Stimulated activated effector memory CD8-positive, alpha-beta T cell treated with anti-CD3 and anti-CD28 coated beads, Interleukin-12 subunit alpha, Interleukin-12 subunit beta, amount 100 ng/mL, for 72 hours (primary cell): ENCODE data around the gene B3GNT8.
"Not testable (repeated sequence)": the region's sequence is repeated elsewhere in the genome, so short reads cannot be mapped to it uniquely, and the experiment has no call there.

Experiments
- ATAC-seq: fragments of 150-1000 bp; cut with Tn5 transposase; 2 replicates; pipeline ENCODE4 v1.10.0; 2021
- DNase-seq, 2 donors: peaks; one replicate each; pipeline ENCODE4 v3.0.0; 2021 to 2022; ENCODE audit warnings: low spot score in 2 of 2
- H3K27ac Mint-ChIP-seq: one replicate; pipeline ENCODE4 v1.8.0; 2022; ENCODE audit warnings: mild to moderate bottlenecking, mixed read lengths
- H3K36me3 Mint-ChIP-seq: one replicate; pipeline ENCODE4 v1.8.0; 2022; ENCODE audit warnings: mild to moderate bottlenecking, mixed read lengths
- H3K4me1 Mint-ChIP-seq: one replicate; pipeline ENCODE4 v1.8.0; 2022; ENCODE audit warnings: mixed read lengths
- H3K4me3 Mint-ChIP-seq: one replicate; pipeline ENCODE4 v1.8.0; 2022; ENCODE audit warnings: mild to moderate bottlenecking, mixed read lengths
- H3K9me3 Mint-ChIP-seq: one replicate; pipeline ENCODE4 v1.8.0; 2022; ENCODE audit warnings: mixed read lengths

B3GNT8 gene

DNA sequence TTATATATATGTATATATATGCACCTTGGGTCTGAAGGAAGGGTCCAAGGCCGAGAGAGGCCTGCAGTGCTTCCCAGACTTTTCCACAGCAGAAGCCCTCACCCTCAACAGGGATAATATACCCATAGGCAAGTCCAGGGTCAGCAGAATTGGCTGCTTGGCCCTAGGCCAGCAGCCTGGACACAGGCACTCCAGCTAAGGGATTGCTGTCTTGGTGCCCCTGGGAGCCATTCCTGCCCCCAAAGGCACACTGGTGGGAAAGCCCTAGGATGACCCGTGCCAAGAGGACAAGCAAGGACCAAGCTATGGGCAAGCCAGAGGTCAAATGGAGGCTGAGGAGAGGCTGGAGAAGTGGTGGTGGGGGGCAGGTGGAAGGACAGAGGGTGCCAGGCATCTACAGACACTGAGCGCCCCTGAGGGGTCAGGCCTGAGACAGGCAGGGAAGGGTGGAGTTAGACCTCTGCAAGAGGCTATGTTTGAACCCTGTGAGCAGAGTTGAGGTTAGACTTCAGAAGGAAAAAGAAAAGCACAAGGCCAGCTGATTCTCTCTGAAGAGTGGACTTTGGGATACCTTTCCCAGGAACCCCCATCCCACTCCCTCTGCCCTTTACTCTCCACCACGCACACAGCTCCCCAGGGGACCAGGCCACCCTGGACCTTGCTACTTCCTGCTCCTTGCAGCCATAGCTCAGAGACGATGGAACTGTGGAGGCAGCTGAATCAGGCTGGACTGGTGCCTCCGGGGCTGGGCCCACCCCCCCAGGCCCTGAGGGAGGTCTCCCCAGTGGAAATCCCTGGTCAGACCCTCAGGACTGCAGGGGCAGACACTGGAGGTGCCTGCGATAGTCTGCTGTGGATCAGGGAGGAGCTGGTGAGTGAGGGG lies 15.5 kb upstream of the B3GNT8 start, which contains the start of gene ERICH4:
Gene ERICH4 (plus strand): TSS at position 684 of the 883 bp plus-strand sequence. CDS start 14 bp downstream, at position 698.
- no peaks in the 10 kb centered on the region for H3K9me3 Mint-ChIP-seq
- H3K4me1 Mint-ChIP-seq: peaks cover 3% of the 10 kb centered on the region
- no peak within 1 kb of the TSS for H3K4me3 Mint-ChIP-seq
- H3K36me3 Mint-ChIP-seq: peaks cover 3% of the 10 kb centered on the region
- DNase-seq: no peak
- peak within 1 kb of the TSS; percentile 23 for H3K27ac Mint-ChIP-seq
- no peak for ATAC-seq

- Mint-ChIP-seq H3K4me3 (no peak overlapping the region), H3K36me3 (peaks cover 16% of the 10 kb centered on the region), H3K27ac (no peak overlapping the region), H3K9me3 (no peaks in the 10 kb centered on the region), H3K4me1 (peaks cover 6% of the 10 kb centered on the region)
- no peak for ATAC-seq
- no peak for DNase-seq
Measured at GRCh38 chr19:41441321-41441945, 14.3 kb upstream of the B3GNT8 start.

- peak; percentile 76 to 95 for DNase-seq
- ATAC-seq: peak; percentile 96
- peaks cover 6% of the 10 kb centered on the region for H3K4me1 Mint-ChIP-seq
- H3K27ac Mint-ChIP-seq: no peak within 1 kb of the TSS
- H3K9me3 Mint-ChIP-seq: no peaks in the 10 kb centered on the region
- no peak within 1 kb of the TSS for H3K4me3 Mint-ChIP-seq
- peaks cover 20% of the 10 kb centered on the region for H3K36me3 Mint-ChIP-seq
Measured at GRCh38 chr19:41439441-41440222, 12.5 kb upstream of the B3GNT8 start, which contains the start of gene DMAC2. Gene DMAC2 (minus strand): TSS chr19:41439912. CDS start chr19:41439899, 13 bp downstream.

GRCh38 chr19:41437944-41438574 lies 10.9 kb upstream of the B3GNT8 start:
- peaks cover 6% of the 10 kb centered on the region for H3K4me1 Mint-ChIP-seq
- H3K36me3 Mint-ChIP-seq: peaks cover 36% of the 10 kb centered on the region
- no peak overlapping the region for H3K27ac Mint-ChIP-seq
- ATAC-seq (no peak), DNase-seq (no peak)
- no peaks in the 10 kb centered on the region for H3K9me3 Mint-ChIP-seq
- no peak overlapping the region for H3K4me3 Mint-ChIP-seq

DNA sequence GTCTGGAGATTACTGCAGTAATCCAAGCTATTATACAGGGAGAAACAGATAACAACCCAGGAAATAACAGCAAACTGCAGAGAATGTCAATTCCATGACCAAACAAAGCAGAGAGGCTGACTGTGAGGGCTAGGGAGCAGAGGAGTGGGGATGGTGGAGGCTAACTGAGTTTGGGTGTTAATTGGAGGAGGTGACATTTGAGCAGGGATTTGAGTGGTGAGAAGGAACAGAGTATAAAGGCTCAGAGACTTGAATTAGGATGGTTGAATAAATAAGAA lies 9.4 kb upstream of the B3GNT8 start:
- no peak overlapping the region for H3K4me3 Mint-ChIP-seq
- no peak overlapping the region for H3K27ac Mint-ChIP-seq
- DNase-seq (no peak), ATAC-seq (no peak)
- H3K36me3 Mint-ChIP-seq: peaks cover 51% of the 10 kb centered on the region
- no peaks in the 10 kb centered on the region for H3K9me3 Mint-ChIP-seq
- H3K4me1 Mint-ChIP-seq: peaks cover 14% of the 10 kb centered on the region

DNA sequence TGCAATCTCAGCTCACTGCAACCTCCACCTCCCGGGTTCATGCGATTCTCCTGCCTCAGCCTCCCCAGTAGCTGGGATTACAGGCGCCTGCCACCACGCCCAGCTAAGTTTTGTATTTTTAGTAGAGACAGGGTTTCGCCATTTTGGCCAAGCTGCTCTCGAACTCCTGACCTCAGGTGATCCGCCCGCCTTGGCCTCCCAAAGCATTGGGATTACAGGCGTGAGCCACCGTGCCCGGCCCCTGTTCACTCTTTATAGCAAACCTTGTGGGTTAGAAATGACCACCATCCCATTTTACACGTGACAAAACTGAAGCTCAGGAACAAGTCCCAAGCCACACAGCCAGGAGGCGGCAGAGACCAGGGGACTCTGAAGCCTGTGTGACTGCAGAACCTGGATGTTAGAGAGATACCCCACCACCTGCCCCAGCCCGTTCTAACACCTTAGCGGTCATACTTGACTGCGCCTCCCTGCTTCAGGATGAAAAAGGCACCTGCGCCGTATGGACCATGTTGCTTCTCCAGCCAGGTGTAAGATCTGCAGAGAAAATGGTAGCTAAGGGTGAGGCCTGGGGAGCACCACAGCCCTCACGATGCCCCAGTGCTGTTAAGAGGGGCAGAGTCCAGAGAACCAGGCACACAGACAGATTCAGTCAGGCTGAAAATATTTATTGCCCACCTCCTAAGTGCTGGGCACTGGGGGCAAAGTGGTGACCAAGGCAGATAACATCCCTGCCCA lies 8.9 kb upstream of the B3GNT8 start:
- no peak overlapping the region for H3K27ac Mint-ChIP-seq
- no peak overlapping the region for H3K4me3 Mint-ChIP-seq
- H3K4me1 Mint-ChIP-seq: peaks cover 19% of the 10 kb centered on the region
- no peak for DNase-seq
- peaks cover 56% of the 10 kb centered on the region for H3K36me3 Mint-ChIP-seq
- H3K9me3 Mint-ChIP-seq: no peaks in the 10 kb centered on the region
- ATAC-seq: no peak

- DNase-seq, H3K27ac Mint-ChIP-seq, H3K4me3 Mint-ChIP-seq, ATAC-seq, H3K9me3 Mint-ChIP-seq: not testable (repeated sequence)
- peaks cover 58% of the 10 kb centered on the region for H3K36me3 Mint-ChIP-seq
- peaks cover 22% of the 10 kb centered on the region for H3K4me1 Mint-ChIP-seq
Measured at GRCh38 chr19:41435376-41435775, 8.2 kb upstream of the B3GNT8 start.

DNA sequence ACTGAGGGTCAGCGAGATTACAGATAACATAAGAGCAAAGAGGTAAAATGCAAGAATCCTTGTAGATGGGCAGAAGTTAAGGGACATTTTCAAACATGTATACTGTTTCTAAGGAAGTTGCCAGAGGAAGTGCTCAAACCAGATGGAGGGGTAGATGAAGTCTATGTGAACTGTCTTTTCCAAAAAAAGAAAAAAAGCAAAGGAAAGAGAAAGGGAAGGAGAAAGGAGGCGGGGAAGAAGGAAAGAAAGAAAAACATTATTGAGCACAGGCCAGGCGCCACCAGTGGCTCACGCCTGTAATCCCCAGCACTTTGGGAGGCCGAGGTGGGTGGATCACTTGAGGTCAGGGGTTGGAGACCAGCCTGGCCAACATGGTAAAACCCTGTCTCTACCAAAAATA lies 7.3 kb upstream of the B3GNT8 start:
- DNase-seq (no peak), ATAC-seq (no peak)
- Mint-ChIP-seq H3K4me3 (no peak overlapping the region), H3K9me3 (no peaks in the 10 kb centered on the region), H3K36me3 (peaks cover 64% of the 10 kb centered on the region), H3K4me1 (peaks cover 22% of the 10 kb centered on the region), H3K27ac (no peak overlapping the region)

- no peak for ATAC-seq
- peaks cover 70% of the 10 kb centered on the region for H3K36me3 Mint-ChIP-seq
- no peak overlapping the region for H3K4me3 Mint-ChIP-seq
- peaks cover 35% of the 10 kb centered on the region for H3K4me1 Mint-ChIP-seq
- no peak for DNase-seq
- H3K27ac Mint-ChIP-seq: no peak overlapping the region
- H3K9me3 Mint-ChIP-seq: no peaks in the 10 kb centered on the region
Measured at GRCh38 chr19:41433171-41433570, 6.0 kb upstream of the B3GNT8 start.

DNA sequence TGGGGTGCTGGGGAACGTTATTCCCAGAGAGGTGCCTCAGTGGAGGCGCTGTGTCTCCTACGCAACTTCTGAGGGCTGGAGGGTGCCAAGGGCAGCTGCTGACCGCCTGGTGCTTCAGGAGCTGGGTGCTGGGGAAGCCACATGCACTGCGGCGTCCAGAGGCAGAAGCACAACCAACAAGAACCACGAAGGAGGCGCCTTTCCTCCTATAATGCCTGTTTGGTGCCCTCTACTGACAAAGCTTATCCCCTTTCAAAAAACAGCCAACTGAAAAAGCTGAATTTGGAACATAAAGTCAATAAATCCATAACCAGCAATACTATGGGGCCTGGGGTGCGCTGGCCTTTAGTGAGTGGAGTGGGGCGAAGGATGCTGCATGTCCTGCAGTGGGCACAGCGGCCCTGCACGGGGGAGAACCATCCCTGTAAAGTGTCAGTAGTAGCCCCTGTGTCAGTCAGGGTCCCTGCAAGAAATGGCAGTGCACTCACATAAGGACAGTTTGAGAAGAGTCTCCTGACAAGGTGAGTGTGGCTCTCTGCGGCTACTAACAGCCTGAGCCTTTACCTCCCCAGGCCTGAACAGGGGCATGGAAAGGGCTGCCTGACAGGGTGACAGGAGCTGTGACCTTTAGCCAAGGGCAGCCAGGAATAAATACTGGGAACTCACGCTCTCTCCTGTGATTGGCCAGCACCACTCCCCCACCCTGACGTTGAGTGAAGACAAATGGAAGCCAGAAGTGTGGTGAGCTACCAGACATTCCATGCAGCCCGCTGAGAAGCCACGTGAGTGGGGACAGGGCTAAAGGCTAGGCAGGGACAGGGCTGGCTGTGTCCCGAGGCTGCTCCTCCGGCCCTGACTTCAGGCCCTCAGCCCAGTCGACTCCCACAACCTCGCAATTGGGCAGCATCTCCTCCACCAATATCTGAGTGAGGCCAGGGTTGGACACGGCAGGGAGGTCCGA lies 4.5 kb upstream of the B3GNT8 start:
- no peaks in the 10 kb centered on the region for H3K9me3 Mint-ChIP-seq
- H3K4me1 Mint-ChIP-seq: peaks cover 43% of the 10 kb centered on the region
- peak overlapping the region; percentile 56 for H3K27ac Mint-ChIP-seq
- DNase-seq (no peak), ATAC-seq (no peak)
- H3K36me3 Mint-ChIP-seq: peaks cover 69% of the 10 kb centered on the region
- H3K4me3 Mint-ChIP-seq: no peak overlapping the region

DNA sequence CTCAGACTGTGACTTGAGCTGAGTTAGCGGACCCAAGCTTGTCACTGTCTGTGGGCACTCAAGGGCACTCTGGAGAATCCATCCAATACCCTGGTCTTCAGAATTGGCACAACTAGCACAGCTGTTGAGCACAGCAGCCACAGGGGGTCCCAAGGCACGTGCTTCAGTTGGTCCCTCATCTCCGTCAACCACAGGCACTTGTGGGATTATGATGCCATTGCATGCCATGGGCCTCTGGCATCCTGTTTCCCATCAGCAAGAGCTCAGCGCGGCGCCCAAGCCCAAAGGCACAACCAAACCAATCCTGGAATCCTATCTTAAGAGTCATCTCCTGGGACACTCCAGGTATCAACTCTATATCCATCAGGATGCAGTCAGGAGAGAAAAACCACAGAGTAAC lies 3.7 kb upstream of the B3GNT8 start:
- no peak for DNase-seq
- peaks cover 45% of the 10 kb centered on the region for H3K4me1 Mint-ChIP-seq
- ATAC-seq: no peak
- no peak overlapping the region for H3K4me3 Mint-ChIP-seq
- H3K27ac Mint-ChIP-seq: peak overlapping the region; percentile 56
- no peaks in the 10 kb centered on the region for H3K9me3 Mint-ChIP-seq
- peaks cover 63% of the 10 kb centered on the region for H3K36me3 Mint-ChIP-seq

DNA sequence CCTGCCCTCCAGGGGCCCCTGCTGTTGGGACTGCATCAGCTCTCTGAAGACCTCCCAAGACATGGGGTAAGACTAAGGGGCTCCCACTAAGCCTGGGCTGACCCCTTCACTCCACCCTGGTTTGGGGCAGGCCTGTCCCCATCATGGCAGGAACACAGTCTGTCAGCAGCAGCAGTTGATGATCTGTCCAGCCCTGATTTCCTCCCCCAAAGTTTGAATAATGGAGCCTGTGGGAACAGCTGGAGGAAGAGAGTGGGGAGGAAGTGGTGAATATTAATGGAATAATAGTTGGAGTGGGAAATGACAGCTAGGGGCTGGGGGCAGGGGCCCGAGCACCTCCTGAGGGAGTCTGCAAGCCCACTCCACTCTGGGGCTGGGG lies 1.3 kb upstream of the B3GNT8 start:
- peaks cover 52% of the 10 kb centered on the region for H3K4me1 Mint-ChIP-seq
- peaks cover 52% of the 10 kb centered on the region for H3K36me3 Mint-ChIP-seq
- ATAC-seq: no peak
- no peaks in the 10 kb centered on the region for H3K9me3 Mint-ChIP-seq
- H3K27ac Mint-ChIP-seq: peak overlapping the region; percentile 96
- peak overlapping the region; percentile 87 for H3K4me3 Mint-ChIP-seq
- no peak for DNase-seq

GRCh38 chr19:41427647-41428480 lies 690 bp upstream of the B3GNT8 start:
- H3K36me3 Mint-ChIP-seq: peaks cover 52% of the 10 kb centered on the region
- DNase-seq: peak in 1 of 2 donors; percentile 69
- H3K4me1 Mint-ChIP-seq: peaks cover 52% of the 10 kb centered on the region
- peak overlapping the region; percentile 87 for H3K4me3 Mint-ChIP-seq
- peak; percentile 61 for ATAC-seq
- peak overlapping the region; percentile 96 for H3K27ac Mint-ChIP-seq
- H3K9me3 Mint-ChIP-seq: no peaks in the 10 kb centered on the region
